GM20000 (cell line): ENCODE measurements around the gene RIMS1.

Experiments used
- DNase-seq: peaks from one replicate; pipeline ENCODE4 v3.0.0; 2012; ENCODE audit warnings: low spot score
- CTCF ChIP-seq: IDR thresholded peaks from 2 replicates; pipeline ENCODE4 v1.5.1; 2012; ENCODE audit warnings: mild to moderate bottlenecking, control low read depth; ENCODE audit errors: extremely low read depth, missing control alignments

RIMS1 gene

GRCh38 chr6:71908162-71908765, 21.9 kb downstream of the RIMS1 start:
- DNase-seq: no peak
- TF ChIP-seq CTCF: no peak

GRCh38 chr6:71913444-71914234, 27.3 kb downstream of the RIMS1 start:
- DNase-seq: no peak
- no peak for TF ChIP-seq CTCF

GRCh38 chr6:71929047-71929446, 42.7 kb downstream of the RIMS1 start:
- TF ChIP-seq CTCF: no peak
- no peak for DNase-seq

- DNase-seq: no peak
- TF ChIP-seq CTCF: no peak
Observed at GRCh38 chr6:71933881-71934280, 47.5 kb downstream of the RIMS1 start.

GRCh38 chr6:71965404-71965803, 79.1 kb downstream of the RIMS1 start:
- no peak for DNase-seq
- no peak for TF ChIP-seq CTCF

- TF ChIP-seq CTCF: no peak
- DNase-seq: no peak
Observed at GRCh38 chr6:71967436-71967835, 81.1 kb downstream of the RIMS1 start.

GRCh38 chr6:71977884-71978283, 91.5 kb downstream of the RIMS1 start:
- TF ChIP-seq CTCF: no peak

More at GRCh38 chr6:71977884-71978283, 91.5 kb downstream of the RIMS1 start:
- no peak for DNase-seq
